Dermis microvascular lymphatic vessel endothelial cell (primary cell): ENCODE measurements around the gene CD109. TPM values are rescaled to one million over a fixed set of nuclear protein-coding genes. Genes with fewer than 3 reads are reported as not detected.

ENCODE experiments used
- DNase-seq, 2 donors: peaks; one replicate each; pipeline versions ENCODE4 v3.0.0 to v3.0.0-alpha.2; 2010; ENCODE audit warnings: low read depth in 2 of 2
- total RNA-seq: library from RNA; depleted of rRNA; stranded (reverse); fragments of >200 nt; gene quantifications from 2 replicates; pipeline ENCODE4 v1.2.1, GENCODE V29; 2014

CD109 gene
- total RNA-seq, 1 donor from 2014 or later = 9.2 TPM

DNA sequence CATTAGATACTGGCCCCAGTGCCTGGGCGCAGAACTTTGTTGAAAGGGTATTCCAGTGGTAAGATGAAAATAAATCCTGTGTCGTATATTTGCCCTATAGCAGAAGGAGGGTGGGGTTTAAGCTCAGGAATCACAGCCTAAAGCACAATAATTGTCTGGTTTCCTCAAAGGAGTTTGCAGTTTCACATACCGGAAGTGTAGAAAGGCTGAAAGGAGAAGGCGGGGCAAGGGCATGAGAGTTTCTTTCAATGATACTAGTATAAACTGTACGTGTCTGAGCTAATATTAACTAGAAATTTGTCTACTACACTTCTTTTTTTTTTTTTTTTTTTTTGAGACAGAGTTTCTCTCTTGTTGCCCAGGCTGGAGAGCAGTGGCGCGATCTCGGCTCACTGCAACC is 29.2 kb downstream of the CD109 start:
- DNase-seq = peak in 1 of 2 donors; percentile 45

DNA sequence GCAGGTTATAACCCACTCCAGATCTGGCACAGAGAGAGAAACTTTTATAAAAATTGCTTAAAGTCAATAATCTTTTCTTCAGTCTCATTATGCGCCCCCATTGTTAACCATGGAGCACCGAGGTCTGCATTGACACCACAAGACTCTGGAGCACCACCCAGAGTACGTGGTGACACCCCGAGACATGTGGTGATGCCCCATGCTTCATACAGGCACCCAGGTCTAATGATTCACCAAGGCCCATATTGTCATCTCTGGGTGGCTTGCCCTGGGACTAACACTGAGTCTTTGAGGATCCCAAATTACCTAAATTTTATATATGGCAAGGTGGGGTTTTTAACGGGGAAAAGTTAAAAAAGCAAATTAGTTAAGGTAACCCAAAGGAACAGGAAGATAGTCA is 31.1 kb downstream of the CD109 start:
- DNase-seq = no peak

DNA sequence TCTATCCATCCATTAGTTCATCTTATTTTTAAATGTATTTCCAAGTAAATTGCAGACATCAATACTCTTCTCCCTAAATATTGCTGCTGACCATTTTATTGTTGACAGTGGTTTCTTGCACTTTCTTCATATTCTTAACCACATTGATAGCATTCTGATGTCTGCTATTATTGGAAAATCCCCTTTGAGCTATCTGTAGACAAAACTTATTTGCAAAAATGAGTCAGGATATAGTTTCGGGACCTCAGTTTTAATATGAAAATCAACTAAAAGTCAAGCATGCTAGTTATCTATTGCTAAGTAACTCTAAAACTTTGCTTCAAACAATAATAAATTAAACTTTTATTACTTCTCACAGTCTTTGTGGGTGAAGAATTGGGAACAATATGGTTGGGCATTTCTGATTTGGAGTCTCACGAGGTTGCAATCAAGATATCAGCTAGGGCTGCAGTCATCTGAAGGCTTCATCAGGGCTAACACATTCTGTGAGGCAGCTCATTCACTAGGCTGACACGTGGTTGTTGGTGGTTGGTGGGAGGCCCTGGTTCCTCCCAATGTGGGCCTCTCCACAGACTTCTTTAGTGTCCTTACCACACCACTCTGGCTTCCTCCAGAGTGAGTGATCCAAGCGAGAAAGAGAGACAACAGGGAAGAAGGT is 32.7 kb downstream of the CD109 start:
- DNase-seq = no peak

DNA sequence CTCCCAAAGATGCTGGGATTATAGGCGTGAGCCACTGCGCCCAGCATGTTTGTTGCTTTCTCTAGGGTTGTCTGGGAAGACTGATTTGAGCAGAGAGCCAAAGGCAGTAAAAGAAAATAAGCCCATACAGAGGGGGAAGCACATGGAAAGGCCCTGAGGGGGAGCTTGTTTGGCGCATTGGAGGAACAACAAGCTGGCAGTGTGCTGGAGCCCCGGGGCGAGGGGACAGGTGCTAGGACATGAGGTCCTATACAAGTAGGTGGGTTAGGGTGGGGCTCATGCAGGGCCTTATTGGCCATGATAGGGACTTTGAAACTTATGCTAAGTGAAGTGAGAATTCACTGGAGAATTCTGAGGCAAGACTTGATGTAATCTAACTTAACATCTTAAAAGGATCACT is 35.3 kb downstream of the CD109 start:
- DNase-seq = no peak

DNA sequence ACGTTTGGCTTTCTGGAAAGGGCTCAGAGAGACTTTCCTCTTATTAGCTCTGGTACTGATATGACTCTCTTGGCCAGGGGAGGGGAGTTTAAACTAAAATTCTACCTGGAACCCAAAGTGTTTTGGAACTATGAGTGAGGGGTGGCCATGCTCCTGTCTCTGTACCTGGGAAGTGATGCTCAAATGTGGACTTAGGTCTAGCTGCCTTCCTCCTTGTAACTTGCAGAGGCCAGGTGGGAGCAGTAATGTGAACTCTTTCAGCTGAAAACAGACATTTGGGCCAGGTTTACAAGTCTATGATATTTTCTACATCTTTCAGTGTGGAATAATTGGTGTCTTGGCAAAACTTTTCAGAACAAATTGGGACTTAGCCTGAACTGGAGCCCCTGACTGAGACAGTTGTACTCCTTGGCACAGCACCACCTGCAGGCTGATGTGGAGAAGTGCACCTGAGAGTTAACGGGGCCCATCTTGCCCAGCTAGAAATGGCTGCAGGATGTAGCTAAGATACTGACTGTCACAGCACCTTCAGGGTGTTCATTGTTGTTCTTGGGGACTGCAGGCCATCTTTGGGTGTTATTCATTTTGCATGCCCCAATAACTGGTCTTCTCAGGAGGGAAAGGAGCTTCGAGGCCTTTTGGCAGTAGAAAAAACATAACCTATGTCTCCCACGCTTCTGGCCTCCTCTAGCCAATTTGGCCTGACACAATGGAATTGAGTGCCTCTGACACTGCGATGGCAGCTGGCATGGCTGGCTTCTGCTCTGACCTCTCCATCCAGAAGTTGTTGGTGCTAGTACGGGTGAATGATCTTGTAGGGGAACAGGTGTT is 37.1 kb downstream of the CD109 start:
- DNase-seq = peak; percentile 17 to 80

DNA sequence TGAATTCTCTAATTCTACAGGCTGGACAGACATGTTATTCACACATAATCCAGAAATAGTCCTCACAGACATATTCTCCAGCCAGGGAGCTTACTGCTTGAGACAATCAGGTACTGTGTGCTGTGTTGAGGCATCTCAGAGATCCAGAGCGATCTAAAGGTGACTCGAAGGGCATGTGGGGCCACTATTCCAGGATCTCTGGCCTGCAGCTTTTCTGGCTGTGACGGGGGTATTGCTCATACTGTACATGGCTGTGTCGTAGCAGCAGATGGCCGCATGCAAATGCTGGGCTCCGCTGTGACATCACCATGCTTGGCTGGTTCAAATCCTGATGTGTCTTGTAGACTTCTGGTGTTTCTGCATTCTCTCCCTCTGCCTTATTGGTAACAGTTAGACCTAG is 37.8 kb downstream of the CD109 start:
- no peak for DNase-seq

DNA sequence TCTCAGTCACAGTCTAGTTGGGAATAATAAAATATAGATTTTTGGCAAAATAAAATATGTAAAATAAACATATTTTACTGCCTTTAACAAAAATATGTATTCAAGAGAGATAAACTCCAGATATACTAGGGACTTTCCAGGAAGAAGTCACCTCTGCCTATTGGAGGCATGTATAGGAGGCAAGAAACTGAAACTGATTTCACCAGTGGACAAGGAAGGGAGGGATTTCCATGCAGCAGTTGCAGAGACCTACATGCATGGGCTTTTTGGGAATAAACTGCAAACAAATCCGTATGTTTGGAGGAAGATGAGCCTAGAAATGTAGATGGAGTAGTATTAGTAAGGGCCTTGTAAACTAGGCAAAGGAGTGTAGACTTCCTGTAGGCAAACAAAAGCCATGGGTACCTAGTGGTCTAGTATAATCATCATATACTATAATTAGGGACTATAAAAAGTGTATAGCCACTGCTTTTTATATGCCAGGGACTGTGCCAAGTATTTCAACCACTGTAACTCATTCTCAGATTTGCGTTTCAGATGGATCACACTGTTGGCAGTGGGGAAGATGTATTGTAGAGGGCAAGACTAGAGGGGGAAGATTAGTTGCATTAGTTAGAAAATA is 38.9 kb downstream of the CD109 start:
- no peak for DNase-seq

DNA sequence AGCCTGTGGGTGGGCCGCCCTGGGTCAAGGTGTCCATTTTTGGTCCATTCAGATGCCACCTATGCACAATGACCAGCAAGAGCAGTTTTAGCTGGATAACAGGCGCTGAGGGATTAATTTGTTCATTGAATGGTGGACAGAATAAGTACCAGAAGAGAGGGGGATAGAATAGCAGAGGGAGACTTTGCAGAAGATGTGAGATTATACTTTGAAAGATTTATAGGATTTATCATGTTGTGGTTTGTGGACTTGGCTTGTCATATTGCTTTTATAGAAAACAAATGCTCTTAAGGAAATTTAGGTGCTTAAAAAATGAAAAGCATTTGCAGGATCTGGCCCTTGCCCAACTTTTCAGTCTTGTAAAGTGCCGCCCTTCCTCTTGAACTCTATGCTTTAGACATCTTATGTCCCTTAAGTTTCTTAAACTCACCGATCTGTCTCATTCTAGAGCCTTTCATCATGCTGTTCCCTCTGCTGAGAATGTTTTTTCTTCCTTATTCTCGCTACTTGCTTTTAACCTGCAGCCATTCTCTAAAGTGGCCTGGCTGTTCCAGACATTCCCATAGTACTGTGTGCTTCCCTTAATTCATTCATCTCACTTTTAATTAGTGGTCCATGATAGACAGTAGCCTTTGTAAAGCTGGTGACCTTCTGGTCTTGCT is 42.5 kb downstream of the CD109 start:
- peak in 1 of 2 donors; percentile 4 for DNase-seq

DNA sequence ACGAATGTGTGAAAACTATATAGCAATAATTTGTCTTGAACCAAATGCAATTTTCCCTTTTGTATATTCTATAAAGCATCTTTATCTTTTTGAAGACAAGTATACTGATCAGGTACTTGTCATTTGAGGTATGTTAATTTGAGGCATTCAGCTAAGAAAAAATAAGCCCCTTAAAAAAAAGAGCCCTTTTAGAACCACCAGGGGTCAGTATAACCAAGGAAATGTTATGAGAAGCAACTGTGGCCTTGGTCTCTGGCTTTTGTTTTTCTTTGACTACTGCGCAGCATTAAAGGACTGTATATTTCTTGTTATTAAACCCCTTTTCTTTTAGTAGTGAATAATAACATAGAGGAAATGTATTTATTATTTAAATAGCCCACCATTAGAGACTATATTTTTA is 43.1 kb downstream of the CD109 start:
- DNase-seq = peak; percentile 60 to 79

DNA sequence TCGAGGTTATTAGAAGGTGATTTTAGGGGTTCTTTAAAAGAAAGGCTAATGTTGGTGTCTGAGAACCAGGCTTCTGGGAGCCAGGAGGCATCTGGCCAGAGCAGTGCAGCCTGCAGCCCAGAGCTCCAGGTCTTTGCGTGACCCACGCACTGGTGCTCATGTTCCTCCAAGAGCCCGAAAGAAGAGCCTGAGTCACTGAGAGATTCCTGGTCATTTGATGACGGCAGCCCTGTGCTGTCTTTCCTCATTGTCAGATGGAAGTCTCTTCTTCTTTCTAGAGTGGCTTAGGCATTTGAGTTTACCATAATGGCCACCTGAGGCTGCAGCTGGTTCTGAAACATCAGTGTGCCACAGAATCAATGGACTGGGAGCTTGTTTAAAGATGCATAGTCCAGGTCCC is 46.4 kb downstream of the CD109 start:
- no peak for DNase-seq

DNA sequence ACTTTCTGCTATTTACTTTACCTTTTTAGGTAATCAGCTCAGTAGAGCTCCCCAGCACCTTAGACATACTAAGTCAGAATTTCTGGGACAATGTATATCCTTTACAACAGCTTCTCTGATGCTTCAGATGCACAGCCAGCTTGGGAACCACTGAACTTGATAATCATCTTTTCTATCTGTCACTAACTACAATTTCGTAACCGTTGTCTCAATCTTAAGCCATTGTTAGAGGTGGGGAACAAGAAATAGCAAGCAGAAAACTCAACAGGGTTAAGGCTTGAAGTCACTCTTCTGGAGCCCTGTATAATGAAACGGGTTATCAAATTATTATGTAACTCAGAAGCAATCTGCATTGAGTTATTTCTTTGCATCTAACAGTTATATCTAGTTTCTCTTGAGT is 47.1 kb downstream of the CD109 start:
- no peak for DNase-seq

DNA sequence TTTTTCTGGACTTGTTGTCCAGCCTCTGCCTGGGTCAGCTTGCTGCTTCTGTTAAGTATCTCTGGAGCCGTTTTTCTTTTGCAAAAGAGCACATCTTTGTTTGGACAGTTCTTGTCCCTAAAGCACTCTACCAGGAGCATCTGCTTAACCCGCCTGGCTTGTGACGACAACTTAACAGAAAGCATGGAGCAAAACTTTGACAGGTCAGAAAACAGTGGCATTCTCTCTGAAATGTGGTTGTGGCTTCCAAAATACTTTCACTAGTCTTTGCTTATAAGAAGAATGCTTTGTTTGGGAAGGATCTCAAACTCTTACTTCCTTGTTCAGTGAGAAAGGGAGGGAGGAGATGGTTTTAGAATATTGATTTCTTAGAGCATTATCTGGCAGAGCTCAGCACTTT is 47.6 kb downstream of the CD109 start:
- DNase-seq = no peak

DNA sequence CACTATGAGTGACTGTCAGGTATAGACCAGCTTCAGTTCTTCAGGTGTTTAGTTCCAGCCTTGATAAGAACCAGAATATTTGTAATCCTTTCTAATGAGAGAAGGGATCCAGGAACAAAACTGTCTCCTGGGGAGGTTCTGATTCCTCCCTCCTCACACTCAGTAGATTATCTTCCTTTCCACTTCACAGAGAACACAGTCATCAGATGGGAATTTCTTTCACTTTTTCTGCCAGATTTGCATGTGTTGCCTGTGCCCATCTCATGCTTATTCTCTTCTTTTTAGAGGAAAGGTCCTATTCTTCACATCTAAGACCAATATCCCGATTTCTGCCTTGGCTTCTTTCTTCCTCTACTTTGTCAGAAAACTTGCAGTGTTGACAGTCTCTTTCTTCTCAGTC is 50.8 kb downstream of the CD109 start:
- no peak for DNase-seq

DNA sequence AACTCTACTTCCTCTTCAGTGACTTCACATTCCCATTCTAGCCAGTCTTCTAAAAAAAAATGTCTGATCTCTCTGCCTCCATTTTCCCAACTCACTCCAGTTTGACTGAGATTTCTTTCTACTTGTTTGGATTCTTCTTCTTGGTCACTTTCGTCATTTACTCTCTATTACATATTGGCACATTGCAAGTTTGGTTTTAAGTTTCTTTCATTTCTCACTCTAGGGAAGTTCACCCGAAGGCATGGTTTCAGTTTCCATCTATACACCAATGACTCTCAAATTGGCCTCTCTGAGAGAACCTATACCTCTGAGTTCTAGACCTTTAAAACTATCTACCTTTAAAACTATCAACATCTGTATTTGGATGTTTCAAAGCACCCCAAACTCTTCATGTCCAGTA is 51.3 kb downstream of the CD109 start:
- DNase-seq = no peak

DNA sequence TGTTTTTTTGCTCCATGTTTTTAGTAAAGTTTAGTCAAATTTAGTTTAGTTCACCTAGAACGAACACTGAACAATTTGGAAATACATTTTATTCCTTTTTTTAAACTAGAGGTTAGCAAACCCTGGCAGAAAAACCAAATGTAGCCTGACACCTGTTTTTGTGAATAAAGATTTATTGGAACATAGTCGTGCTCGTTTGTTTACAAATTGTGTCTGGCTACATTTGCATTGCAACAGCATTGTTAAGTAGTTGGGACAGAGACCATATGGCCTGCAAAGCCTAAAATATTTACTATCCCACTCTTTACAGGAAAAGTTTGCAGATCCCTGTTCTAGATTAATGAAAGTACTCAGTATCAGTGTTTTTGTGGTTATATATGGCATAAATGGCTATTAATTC is 56.9 kb downstream of the CD109 start:
- no peak for DNase-seq

DNA sequence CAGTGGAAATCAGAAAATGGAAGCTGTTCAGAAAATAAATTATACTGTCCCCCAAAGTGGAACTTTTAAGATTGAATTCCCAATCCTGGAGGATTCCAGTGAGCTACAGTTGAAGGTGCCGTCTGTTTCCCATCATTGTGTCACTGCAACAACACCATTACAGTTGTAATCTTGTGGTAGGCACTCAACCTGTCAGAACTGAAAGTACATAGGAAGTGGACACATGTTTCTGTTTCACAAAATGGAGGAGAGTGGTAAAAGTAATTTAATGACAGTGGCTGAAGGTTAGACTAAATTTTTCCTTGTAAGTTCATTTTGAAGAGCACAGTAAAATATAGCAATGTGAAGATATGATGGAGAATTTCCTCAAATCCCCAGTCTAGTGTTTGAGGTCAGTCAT is 70.0 kb downstream of the CD109 start:
- no peak for DNase-seq

DNA sequence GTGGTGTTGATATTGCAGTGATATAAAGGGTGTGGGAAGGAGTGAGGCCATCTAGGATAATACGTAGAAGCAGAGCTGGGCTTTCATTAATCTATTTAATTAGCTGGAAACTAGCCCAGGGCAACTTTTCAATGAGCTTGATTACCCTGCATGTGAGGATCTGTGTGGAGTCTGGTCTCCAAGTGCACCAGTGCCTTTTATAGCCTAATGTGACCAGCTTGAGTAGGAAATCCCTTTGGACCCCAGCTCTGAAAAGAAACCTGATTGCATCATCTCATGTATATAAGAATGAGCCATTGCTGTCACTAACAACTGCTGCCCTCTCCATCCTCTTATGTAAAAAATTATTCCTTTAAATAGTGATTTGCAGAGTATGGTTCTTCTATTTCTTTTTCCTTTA is 72.6 kb downstream of the CD109 start:
- DNase-seq = no peak

DNA sequence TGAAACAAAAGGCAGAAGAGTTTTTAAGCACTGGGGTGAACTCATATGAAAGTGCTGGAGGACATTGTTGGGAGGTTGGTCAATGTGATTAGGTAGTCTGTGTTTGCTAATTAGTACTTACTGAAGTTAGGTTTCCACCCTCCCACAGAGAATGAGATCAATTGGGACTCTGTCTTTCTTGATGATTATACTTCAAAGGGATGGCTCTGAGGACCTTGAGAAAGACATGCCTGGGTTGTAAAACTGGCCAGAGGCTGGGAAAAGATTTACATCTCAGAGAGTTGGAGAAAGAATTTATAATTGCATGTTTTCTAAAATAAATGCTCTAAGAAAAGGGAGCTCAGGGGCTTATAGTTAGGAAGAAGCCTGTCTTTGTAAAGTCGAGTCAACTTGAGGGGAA is 74.0 kb downstream of the CD109 start:
- DNase-seq = no peak

DNA sequence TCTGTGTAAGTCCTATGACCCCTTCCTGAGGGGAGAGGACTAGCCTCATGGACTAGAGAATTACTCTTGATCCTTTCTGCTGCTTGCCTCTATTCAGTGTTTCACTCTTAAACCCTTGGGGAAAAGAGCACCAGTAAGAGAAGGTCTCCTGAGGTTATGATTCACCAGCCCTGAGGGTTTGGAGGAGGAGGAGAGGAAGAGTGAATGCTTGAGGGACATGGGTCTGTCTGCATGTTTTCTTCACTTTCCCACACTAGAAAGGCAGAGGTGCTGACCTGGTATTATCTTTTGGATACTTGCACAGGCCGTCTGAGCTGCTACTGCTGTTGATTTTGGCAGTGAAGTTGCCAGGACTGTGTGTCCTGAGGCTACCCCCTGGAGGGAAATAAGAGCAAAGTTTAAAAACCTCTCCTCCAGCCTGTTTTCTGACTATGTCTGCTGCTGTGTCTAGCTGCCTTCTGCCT is 78.3 kb downstream of the CD109 start:
- peak in 1 of 2 donors; percentile 91 for DNase-seq

DNA sequence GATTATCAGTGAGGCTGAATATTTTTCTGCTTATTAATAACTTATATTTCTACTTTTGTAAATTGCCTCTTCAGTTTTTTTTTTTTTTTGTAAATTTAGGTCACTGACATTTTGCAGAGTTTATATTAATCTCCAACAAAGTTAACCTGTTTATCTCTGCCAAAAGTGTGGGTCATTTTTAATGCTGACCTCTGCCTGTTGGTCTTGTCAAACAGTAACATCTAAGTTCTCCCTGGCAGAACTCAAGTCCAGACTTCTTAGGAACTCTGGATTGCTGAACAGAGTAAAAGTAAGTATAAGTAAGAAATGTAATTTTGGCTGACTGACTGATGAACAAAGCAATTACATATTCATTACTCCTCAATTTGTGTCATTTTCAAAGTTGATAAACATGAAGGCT is 83.9 kb downstream of the CD109 start:
- no peak for DNase-seq

DNA sequence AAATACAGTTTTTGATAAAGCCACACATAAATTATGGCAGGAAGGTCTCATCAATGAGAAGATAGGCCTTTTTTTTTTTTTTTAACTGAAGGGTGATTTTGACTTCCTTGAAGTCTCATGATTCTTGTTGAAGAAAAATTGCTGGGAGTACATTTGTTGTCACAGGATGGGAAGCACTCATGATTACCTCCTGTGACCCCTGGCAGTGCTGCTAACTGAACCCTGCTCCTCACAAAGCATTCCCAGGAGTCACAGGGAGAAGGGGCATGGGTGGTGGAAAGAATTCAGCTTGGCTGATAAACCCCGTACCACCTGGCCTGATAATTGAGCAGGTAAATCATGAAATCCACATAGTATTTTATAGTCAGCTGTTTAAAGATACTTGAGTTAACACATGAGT is 86.9 kb downstream of the CD109 start:
- DNase-seq = peak in 1 of 2 donors; percentile 53
